HUES6 (cell line): ENCODE measurements around the gene NHEJ1.

Source experiments
- H3K27ac ChIP-seq: 2 replicates; pipeline ENCODE4 v1.7.0; 2013; ENCODE audit warnings: low read depth, mild to moderate bottlenecking, low read length, inconsistent platforms
- H3K27me3 ChIP-seq: 2 replicates; pipeline ENCODE4 v1.6.1; 2013; ENCODE audit warnings: low read length; ENCODE audit not compliant: control insufficient read depth, insufficient read depth
- H3K36me3 ChIP-seq: 2 replicates; pipeline ENCODE4 v1.6.1; 2013; ENCODE audit warnings: low read length; ENCODE audit not compliant: control insufficient read depth, insufficient read depth
- H3K4me1 ChIP-seq: 2 replicates; pipeline ENCODE4 v1.6.1; 2013; ENCODE audit warnings: low read length; ENCODE audit not compliant: control insufficient read depth, insufficient read depth
- H3K4me3 ChIP-seq: 2 replicates; pipeline ENCODE4 v1.5.1; 2013; ENCODE audit warnings: low read depth, low read length
- H3K9ac ChIP-seq: one replicate; pipeline ENCODE4 v1.6.1; 2013; ENCODE audit warnings: mild to moderate bottlenecking, low read length
- H3K9me3 ChIP-seq: 2 replicates; pipeline ENCODE4 v1.6.1; 2013; ENCODE audit warnings: low read depth, low read length; ENCODE audit not compliant: control insufficient read depth, insufficient read depth

The NHEJ1 gene

DNA sequence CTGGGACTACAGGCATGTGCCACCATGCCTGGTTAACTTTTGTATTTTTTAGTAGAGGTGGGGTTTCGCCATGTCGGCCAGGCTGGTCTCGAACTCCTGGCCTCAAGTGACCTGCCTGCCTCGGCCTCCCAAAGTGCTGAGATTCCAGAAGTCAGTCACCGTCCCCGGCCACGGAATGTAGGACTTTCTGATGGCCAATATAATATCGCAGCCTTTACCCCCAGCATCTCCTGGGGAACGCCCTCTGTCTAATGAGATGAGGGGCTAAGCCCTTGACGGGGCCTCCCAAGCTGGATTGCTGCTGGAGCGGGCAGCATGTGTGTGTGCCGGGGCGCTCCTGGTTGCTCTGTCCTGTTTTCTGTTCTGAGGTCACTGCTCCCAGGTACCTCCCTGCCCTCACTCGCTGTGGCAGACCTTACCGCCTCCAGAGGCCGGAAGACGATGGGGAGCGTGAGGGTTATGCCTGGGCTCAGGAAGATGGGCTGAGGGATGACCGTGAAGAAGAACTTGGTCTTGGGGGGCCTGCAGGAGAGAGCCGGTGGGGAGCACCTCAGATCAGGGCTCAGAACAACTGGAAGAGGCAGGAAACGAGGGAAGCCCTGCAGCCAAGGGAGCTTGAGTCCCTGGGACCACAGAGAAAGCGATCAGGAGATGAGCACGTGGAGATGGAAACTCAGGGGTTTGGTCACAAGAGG lies 128.4 kb downstream of the NHEJ1 start:
- Histone ChIP-seq H3K4me1 (no peaks in the 10 kb centered on the region), H3K36me3 (no peaks in the 10 kb centered on the region), H3K9me3 (no peaks in the 10 kb centered on the region), H3K27me3 (peaks cover 46% of the 10 kb centered on the region), H3K27ac (no peak overlapping the region), H3K4me3 (no peak overlapping the region), H3K9ac (no peak overlapping the region)

- no peaks in the 10 kb centered on the region for H3K9me3 ChIP-seq
- H3K4me3 ChIP-seq = no peak overlapping the region
- H3K27ac ChIP-seq = no peak overlapping the region
- no peak overlapping the region for H3K9ac ChIP-seq
- H3K27me3 ChIP-seq = peaks cover 42% of the 10 kb centered on the region
- H3K4me1 ChIP-seq = no peaks in the 10 kb centered on the region
- H3K36me3 ChIP-seq = no peaks in the 10 kb centered on the region
These were observed 129.4 kb downstream of the NHEJ1 start for GRCh38 chr2:219031005-219031738.

- H3K4me1 ChIP-seq = no peaks in the 10 kb centered on the region
- H3K27me3 ChIP-seq = peaks cover 35% of the 10 kb centered on the region
- H3K27ac ChIP-seq = no peak overlapping the region
- no peak overlapping the region for H3K9ac ChIP-seq
- no peak overlapping the region for H3K4me3 ChIP-seq
- no peaks in the 10 kb centered on the region for H3K9me3 ChIP-seq
- H3K36me3 ChIP-seq = no peaks in the 10 kb centered on the region
These were observed 130.3 kb downstream of the NHEJ1 start for GRCh38 chr2:219030177-219030940.

DNA sequence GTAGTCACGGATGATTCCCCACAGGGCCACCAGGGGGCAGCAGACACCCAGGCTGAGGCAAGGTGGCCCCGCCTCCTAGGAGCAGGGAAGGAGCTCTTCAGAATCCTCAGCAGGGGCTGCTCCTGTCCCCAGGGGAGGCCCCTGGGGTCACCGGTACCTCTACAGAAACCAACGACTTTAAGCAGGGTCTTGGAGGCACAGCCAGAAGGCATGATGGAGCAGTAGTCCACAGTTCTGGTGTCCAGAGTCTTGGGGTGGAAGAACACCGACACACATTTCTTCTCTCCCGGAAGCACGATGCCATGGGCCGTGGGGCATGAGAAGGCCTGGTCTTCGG lies 130.8 kb downstream of the NHEJ1 start:
- H3K27ac ChIP-seq = no peak overlapping the region
- peaks cover 35% of the 10 kb centered on the region for H3K27me3 ChIP-seq
- no peak overlapping the region for H3K9ac ChIP-seq
- no peak overlapping the region for H3K4me3 ChIP-seq
- H3K36me3 ChIP-seq = no peaks in the 10 kb centered on the region
- H3K4me1 ChIP-seq = no peaks in the 10 kb centered on the region
- H3K9me3 ChIP-seq = no peaks in the 10 kb centered on the region

DNA sequence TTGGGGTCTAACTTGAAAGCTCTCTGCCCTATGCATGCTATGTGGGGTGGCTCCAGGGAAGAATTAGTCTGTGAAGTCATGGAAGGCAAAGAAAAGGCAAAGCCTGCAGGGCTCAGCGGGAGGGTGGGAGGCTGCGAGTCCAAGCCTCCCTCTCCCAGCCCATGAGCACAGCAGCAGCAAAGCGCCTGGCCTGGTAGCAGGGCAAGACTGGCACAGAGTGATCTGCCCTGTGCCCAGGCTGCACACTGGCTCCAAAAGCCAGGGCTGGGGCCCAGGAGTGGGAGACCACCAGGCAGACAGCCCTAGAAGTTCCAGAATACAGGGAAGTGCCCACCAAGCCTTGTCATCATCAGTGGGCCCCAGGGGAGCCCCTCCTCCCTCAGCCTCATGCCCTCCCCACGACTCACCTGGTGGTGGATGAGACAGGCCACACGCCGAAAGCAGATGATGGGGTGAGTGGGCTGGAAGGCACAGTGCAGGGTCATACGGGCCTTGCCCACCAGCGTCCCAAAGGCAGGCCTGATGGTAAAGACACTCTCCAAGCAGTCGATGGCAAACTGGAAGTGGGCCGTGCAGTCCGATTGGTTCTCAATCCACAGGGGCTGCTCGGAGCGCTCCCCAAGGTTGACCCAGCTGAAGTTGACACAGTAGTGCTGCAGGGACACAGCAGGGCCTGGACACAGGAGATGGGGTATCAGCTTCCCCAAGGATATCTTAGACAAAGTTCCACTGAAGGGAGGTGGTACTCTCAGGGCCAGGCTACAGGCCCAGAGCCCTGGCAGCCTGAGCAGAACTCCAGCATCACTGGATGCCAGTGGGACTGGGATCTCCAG lies 131.4 kb downstream of the NHEJ1 start:
- peaks cover 34% of the 10 kb centered on the region for H3K27me3 ChIP-seq

DNA sequence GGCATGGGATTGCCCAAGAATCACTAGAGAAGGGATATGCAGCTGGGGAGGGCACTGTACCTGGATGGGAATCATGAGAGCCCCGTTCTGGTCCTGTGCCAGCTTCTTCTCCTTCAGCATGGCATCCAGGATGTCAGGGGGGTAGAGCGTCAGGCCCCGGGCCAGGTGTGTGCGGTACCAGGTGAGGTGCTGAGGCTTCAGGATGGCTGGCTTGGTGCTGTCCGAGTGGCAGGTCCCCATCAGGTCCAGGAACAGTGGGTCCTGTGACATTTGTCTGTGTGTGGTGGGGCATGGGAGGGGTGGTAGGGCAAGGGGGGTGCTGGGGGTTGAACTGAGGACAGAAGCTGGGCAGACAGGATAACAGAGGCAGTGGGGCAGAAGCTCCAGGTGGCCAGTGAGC lies 132.5 kb downstream of the NHEJ1 start:
- Histone ChIP-seq H3K4me1 (no peaks in the 10 kb centered on the region), H3K4me3 (no peak overlapping the region), H3K27ac (no peak overlapping the region), H3K9ac (no peak overlapping the region), H3K36me3 (no peaks in the 10 kb centered on the region), H3K27me3 (peaks cover 29% of the 10 kb centered on the region; the same call in 1 of the 2 replicates), H3K9me3 (no peaks in the 10 kb centered on the region)

More for the DNA sequence above, 131.4 kb downstream of the NHEJ1 start:
- Histone ChIP-seq H3K9me3 (no peaks in the 10 kb centered on the region), H3K4me1 (no peaks in the 10 kb centered on the region), H3K36me3 (no peaks in the 10 kb centered on the region), H3K4me3 (no peak overlapping the region), H3K27ac (no peak overlapping the region), H3K9ac (no peak overlapping the region)

- no peaks in the 10 kb centered on the region for H3K36me3 ChIP-seq
- H3K9ac ChIP-seq = no peak overlapping the region
- no peaks in the 10 kb centered on the region for H3K9me3 ChIP-seq
- no peaks in the 10 kb centered on the region for H3K4me1 ChIP-seq
- peaks cover 27% of the 10 kb centered on the region; the same call in 1 of the 2 replicates for H3K27me3 ChIP-seq
- H3K4me3 ChIP-seq = no peak overlapping the region
- no peak overlapping the region for H3K27ac ChIP-seq
These were observed 133.0 kb downstream of the NHEJ1 start for GRCh38 chr2:219027511-219028055.

GRCh38 chr2:219026946-219027345 lies 133.7 kb downstream of the NHEJ1 start:
- no peak overlapping the region for H3K4me3 ChIP-seq
- H3K27me3 ChIP-seq = peaks cover 22% of the 10 kb centered on the region; the same call in 1 of the 2 replicates
- H3K9ac ChIP-seq = no peak overlapping the region

DNA sequence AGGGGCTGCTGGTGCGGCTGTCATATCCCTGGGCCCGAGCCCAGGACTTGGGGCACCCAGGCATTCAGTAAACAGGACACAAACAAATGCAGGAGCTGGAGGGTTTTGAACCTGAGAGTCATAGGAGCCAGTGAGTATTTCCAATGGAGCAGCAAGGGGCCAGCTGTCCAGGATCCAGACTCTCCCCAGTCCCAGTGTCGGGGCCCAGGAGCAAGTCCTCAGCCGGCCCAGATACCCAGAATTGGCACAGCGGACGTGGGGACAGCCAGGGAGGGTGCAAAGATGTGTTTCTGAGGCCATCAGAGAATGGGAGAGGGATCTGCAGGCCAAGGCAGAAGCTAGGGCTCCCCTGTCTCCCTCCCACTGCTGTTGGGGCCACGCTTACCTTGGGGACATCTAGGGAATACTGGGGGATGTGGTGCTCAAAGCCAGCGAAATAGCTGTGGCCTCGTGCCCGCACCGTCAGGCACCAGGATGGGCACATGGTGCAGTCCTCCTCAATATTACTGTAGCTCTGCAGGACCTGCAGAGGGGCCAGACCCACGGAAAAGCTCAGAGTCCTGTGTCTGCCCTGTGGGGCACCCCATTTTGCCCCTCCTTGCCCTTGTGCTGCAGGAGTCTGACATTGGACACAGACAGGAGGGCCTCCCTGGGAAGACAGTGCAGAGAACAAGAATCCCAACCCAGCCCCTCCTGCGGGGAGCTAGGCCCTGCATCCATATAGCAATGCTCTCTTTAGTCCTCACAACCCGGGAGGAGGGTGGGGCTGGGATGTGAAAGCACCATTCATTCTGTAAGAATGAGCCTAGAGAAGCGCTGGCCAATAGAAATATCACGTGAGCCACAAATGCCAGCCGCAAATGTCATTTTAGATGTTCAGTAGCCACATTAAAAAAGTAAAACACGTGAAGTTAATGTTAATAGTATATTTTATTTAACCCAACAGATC lies 134.7 kb downstream of the NHEJ1 start:
- Histone ChIP-seq H3K9me3 (no peaks in the 10 kb centered on the region), H3K4me1 (no peaks in the 10 kb centered on the region), H3K27me3 (peaks cover 22% of the 10 kb centered on the region; the same call in 1 of the 2 replicates), H3K9ac (no peak overlapping the region), H3K4me3 (no peak overlapping the region), H3K36me3 (no peaks in the 10 kb centered on the region), H3K27ac (no peak overlapping the region)

More at GRCh38 chr2:219026946-219027345, 133.7 kb downstream of the NHEJ1 start:
- Histone ChIP-seq H3K9me3 (no peaks in the 10 kb centered on the region), H3K27ac (no peak overlapping the region), H3K4me1 (no peaks in the 10 kb centered on the region), H3K36me3 (no peaks in the 10 kb centered on the region)
